HCT116 (cell line): ENCODE results near the gene ICAM1. TPM values are rescaled to one million over a fixed set of nuclear protein-coding genes. Genes with fewer than 3 reads are reported as not detected.

Experiments
- ATAC-seq: fragments of 200-7000 bp; cut with Tn5 transposase; 2 replicates; pipeline ENCODE4 v1.9.1; 2020; ENCODE audit warnings: mild to moderate bottlenecking, moderate library complexity
- BruUV-seq: library from RNA; stranded (reverse); fragments of 400-500 nt; replicated peaks from 2 replicates; lab custom pipeline; 2021; lab: Mats Ljungman, UMichigan
- CTCF ChIA-PET: fragments of 300-600 bp; sonication (Branson Sonifier 250); formaldehyde crosslinking; loops from one replicate; lab custom pipeline; 2021; ENCODE audit warnings: antibody characterized with exemption; lab: Charles Lee
- POLR2A ChIA-PET: fragments of 300-600, 350-600 bp; sonication (Branson Sonifier 250); formaldehyde crosslinking; loops from one replicate; lab custom pipeline; 2021; ENCODE audit warnings: antibody characterized with exemption; lab: Charles Lee
- RAD21 ChIA-PET, 2 experiments: fragments of 300-600 bp; sonication (Branson Sonifier 250); formaldehyde crosslinking; loops; one replicate each; lab custom pipeline; 2023; ENCODE audit warnings: low total read pairs in 2 of 2; ENCODE audit not compliant: uncharacterized antibody in 2 of 2, unreplicated experiment in 2 of 2, low non-redundant PET in 1 of 2; lab: Charles Lee
- DNase-seq: peaks from one replicate; pipeline ENCODE4 v3.0.0-alpha.2; 2010; ENCODE audit warnings: low read depth, low spot score
- H2AFZ ChIP-seq: fragments of 200-600 bp; shearing (Covaris generic), sonication (generic); 2 replicates; pipeline ENCODE4 v1.6.1; 2017; ENCODE audit warnings: low read depth, mixed run types, mixed read lengths, antibody characterized with exemption, low read length; ENCODE audit not compliant: poor library complexity, severe bottlenecking
- H3K27ac ChIP-seq: 2 replicates; pipeline ENCODE4 v1.5.1; 2012; ENCODE audit warnings: low read depth, low read length
- H3K27me3 ChIP-seq: fragments of 200-600 bp; sonication (generic); 2 replicates; pipeline ENCODE4 v1.6.1; 2016; ENCODE audit warnings: mixed run types, low read length, mixed read lengths; ENCODE audit not compliant: insufficient read depth
- H3K36me3 ChIP-seq, 2 experiments: fragments of 200-500 bp in 1 of 2; fragments of 200-600 bp in 1 of 2; sonication (Bioruptor generic) in 1 of 2; sonication (generic) in 1 of 2; 2 replicates each; pipeline versions ENCODE4 v1.5.1 to v1.6.1; 2014 to 2016; ENCODE audit warnings: low read length in 2 of 2, inconsistent platforms in 1 of 2, mixed read lengths in 1 of 2, mixed run types in 1 of 2; ENCODE audit not compliant: insufficient read depth in 2 of 2, control insufficient read depth in 1 of 2
- H3K4me1 ChIP-seq, 2 experiments: fragments of 200-600 bp in 1 of 2; sonication (generic) in 1 of 2; 2 replicates each; pipeline versions ENCODE4 v1.5.1 to v1.6.1; 2012 to 2017; ENCODE audit warnings: low read length in 2 of 2, inconsistent platforms in 1 of 2, mild to moderate bottlenecking in 1 of 2, mixed read lengths in 1 of 2, mixed run types in 1 of 2, moderate library complexity in 1 of 2; ENCODE audit not compliant: insufficient read depth in 2 of 2, control insufficient read depth in 1 of 2
- H3K4me2 ChIP-seq: fragments of 200-600 bp; sonication (generic); 2 replicates; pipeline ENCODE4 v1.6.1; 2017; ENCODE audit warnings: mixed run types, low read length, mixed read lengths
- H3K4me3 ChIP-seq, 2 experiments: fragments of 200-600 bp in 1 of 2; sonication (generic) in 1 of 2; replicated peaks in 1 of 2; 2 replicates each; pipeline ENCODE4 v1.5.1; 2011 to 2016; ENCODE audit warnings: low read length in 2 of 2, control low read depth in 1 of 2, low read depth in 1 of 2, mild to moderate bottlenecking in 1 of 2, mixed read lengths in 1 of 2, mixed run types in 1 of 2
- H3K79me2 ChIP-seq: fragments of 200-600 bp; sonication (generic); 2 replicates; pipeline ENCODE4 v1.6.1; 2017; ENCODE audit warnings: mild to moderate bottlenecking, mixed run types, low read length, moderate library complexity, mixed read lengths; ENCODE audit not compliant: insufficient read depth
- H3K9ac ChIP-seq: fragments of 200-600 bp; sonication (generic); 2 replicates; pipeline ENCODE4 v1.6.1; 2016; ENCODE audit warnings: low read length, mixed read lengths
- H3K9me2 ChIP-seq: fragments of 200-600 bp; sonication (generic), shearing (Covaris generic); 2 replicates; pipeline ENCODE4 v1.6.1; 2017; ENCODE audit warnings: mixed run types, mild to moderate bottlenecking, moderate library complexity; ENCODE audit not compliant: insufficient read depth
- H3K9me3 ChIP-seq, 2 experiments: fragments of 200-500 bp in 1 of 2; fragments of 200-600 bp in 1 of 2; sonication (Bioruptor generic) in 1 of 2; sonication (generic) in 1 of 2; 2 replicates each; pipeline ENCODE4 v1.6.1; 2014 to 2017; ENCODE audit warnings: low read length in 2 of 2, mixed read lengths in 2 of 2, inconsistent platforms in 1 of 2, low read depth in 1 of 2, mild to moderate bottlenecking in 1 of 2, mixed run types in 1 of 2, moderate library complexity in 1 of 2; ENCODE audit not compliant: control insufficient read depth in 1 of 2, insufficient read depth in 1 of 2
- H4K20me1 ChIP-seq: fragments of 200-600 bp; sonication (generic), shearing (Covaris generic); 2 replicates; pipeline ENCODE4 v1.6.1; 2017; ENCODE audit warnings: mixed run types, mild to moderate bottlenecking, moderate library complexity; ENCODE audit not compliant: insufficient read depth
- POLR2A ChIP-seq: IDR thresholded peaks from 2 replicates; pipeline ENCODE4 v1.7.0; 2011; ENCODE audit warnings: borderline replicate concordance; ENCODE audit not compliant: insufficient read depth, insufficient read length; ENCODE audit errors: extremely low read depth
- RAD21 ChIP-seq: IDR thresholded peaks from 2 replicates; pipeline ENCODE4 v1.6.1; 2012; ENCODE audit warnings: low read depth, mild to moderate bottlenecking
- TCF7L2 ChIP-seq: IDR thresholded peaks from 2 replicates; pipeline ENCODE4 v1.7.0; 2011; ENCODE audit warnings: borderline replicate concordance, inconsistent platforms; ENCODE audit not compliant: insufficient read depth, insufficient read length; ENCODE audit errors: extremely low read depth
- intact Hi-C: fragments of 100-400 bp; cut with micrococcal nuclease; formaldehyde crosslinking; loops from 2 replicates; pipeline ENCODE4 v1.10.0; 2022
- total RNA-seq: library from RNA; stranded (reverse); gene quantifications from one replicate; pipeline ENCODE4 v1.2.1, GENCODE V29; 2021; ENCODE audit not compliant: unreplicated experiment
- TF ChIP-seq, protein P1 (sequence below), 3 experiments: fragments of 200-600 bp in 1 of 3; sonication (generic) in 1 of 3; IDR thresholded peaks in 2 of 3; conservative IDR thresholded peaks in 1 of 3; 2 replicates each; pipeline ENCODE4 v1.5.1; 2012 to 2017; ENCODE audit warnings: low read depth in 2 of 3, low read length in 2 of 3, antibody characterized with exemption in 1 of 3, borderline replicate concordance in 1 of 3, control low read depth in 1 of 3, mild to moderate bottlenecking in 1 of 3, mixed read lengths in 1 of 3, mixed run types in 1 of 3, moderate library complexity in 1 of 3; ENCODE audit not compliant: insufficient read depth in 1 of 3
- TF ChIP-seq, protein P2 (sequence below): IDR thresholded peaks from 2 replicates; pipeline ENCODE4 v1.6.1; 2012; ENCODE audit warnings: low read depth

ICAM1 gene
- total RNA-seq, 1 experiment from 2014 or later, result 5.0 TPM

DNA sequence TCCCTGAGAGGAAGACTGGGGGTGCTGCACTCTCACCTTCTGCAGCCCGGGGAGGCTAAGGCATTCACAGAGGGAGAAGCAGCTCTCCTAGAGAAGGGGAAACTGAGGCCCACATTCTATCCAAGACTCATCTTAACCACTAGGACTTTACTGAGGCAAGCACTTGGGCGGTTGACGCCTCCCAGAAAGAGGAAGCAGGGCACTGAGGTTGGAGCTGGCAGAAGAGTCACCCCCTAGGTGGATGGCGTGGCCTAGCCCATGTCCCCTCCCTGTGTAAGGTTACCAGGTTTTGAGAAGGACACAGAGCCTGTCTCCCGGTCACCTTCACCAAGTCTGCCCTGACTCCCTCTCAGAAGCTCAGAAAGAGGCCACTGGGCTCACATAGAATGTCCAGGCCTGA, 42.5 kb upstream of the ICAM1 start (continued):
- TF ChIP-seq, protein P1, sequence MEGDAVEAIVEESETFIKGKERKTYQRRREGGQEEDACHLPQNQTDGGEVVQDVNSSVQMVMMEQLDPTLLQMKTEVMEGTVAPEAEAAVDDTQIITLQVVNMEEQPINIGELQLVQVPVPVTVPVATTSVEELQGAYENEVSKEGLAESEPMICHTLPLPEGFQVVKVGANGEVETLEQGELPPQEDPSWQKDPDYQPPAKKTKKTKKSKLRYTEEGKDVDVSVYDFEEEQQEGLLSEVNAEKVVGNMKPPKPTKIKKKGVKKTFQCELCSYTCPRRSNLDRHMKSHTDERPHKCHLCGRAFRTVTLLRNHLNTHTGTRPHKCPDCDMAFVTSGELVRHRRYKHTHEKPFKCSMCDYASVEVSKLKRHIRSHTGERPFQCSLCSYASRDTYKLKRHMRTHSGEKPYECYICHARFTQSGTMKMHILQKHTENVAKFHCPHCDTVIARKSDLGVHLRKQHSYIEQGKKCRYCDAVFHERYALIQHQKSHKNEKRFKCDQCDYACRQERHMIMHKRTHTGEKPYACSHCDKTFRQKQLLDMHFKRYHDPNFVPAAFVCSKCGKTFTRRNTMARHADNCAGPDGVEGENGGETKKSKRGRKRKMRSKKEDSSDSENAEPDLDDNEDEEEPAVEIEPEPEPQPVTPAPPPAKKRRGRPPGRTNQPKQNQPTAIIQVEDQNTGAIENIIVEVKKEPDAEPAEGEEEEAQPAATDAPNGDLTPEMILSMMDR (IDR thresholded peaks at IDR 0.05 in 2 of 3, conservative IDR thresholded peaks at IDR 0.05 in 1 of 3; ENCODE audit: borderline replicate concordance in 1 of 3, insufficient read depth in 1 of 3, low read depth in 2 of 3, low read length in 2 of 3), result no peak
- TF ChIP-seq TCF7L2, result no peak

DNA sequence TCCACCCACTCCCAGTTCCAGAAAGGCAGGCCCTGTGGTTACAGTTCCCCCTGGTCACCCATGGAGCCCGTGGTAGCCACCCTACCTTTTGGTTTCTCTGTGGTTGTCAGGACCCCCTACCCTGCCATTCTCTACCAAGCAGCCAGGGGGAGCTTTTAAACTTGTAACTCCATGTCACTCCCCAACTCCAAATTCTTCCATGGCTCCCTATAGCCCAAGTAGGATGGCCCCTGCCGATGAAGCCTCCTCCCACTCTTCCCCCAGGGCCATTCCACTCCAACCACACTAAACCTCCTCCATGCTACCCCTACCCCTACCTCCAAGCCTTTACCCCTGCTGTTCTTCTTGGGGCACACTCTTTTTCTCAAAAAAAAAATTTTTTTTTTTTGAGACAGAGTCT, 42.0 kb upstream of the ICAM1 start:
- Histone ChIP-seq H3K36me3 (no peaks in the 10 kb centered on the region), H2AFZ (no peak overlapping the region), H3K4me1 (peaks cover 4 to 32% of the 10 kb centered on the region in 2 experiments; a peak in 3 of 4 replicates), H3K4me2 (no peak overlapping the region), H3K27ac (no peak overlapping the region), H3K9me3 (no peaks in the 10 kb centered on the region), H3K27me3 (no peaks in the 10 kb centered on the region), H3K9me2 (no peaks in the 10 kb centered on the region), H4K20me1 (no peaks in the 10 kb centered on the region), H3K4me3 (no peak overlapping the region), H3K79me2 (peaks cover 6% of the 10 kb centered on the region; the same call in 1 of the 2 replicates), H3K9ac (no peak overlapping the region)
- intact Hi-C loops, result no loop called here
- no TSS peak for BruUV-seq
- no peak for ATAC-seq
- CTCF ChIA-PET, result interaction anchor here (1.4 to 1.6 kb wide), 2 partner anchors 9 to 21 kb away, joined by 4 read pairs; no protein-coding TSS in a partner anchor
- TF ChIP-seq TCF7L2 (no peak), RAD21 (peak; percentile 49), POLR2A (no peak)
- TF ChIP-seq, protein P1 (IDR thresholded peaks at IDR 0.05 in 2 of 3, conservative IDR thresholded peaks at IDR 0.05 in 1 of 3; ENCODE audit: borderline replicate concordance in 1 of 3, insufficient read depth in 1 of 3, low read depth in 2 of 3, low read length in 2 of 3), result peak; percentile 32 to 59 (median 53); a peak in 5 of 6 replicates
- TF ChIP-seq, protein P2, sequence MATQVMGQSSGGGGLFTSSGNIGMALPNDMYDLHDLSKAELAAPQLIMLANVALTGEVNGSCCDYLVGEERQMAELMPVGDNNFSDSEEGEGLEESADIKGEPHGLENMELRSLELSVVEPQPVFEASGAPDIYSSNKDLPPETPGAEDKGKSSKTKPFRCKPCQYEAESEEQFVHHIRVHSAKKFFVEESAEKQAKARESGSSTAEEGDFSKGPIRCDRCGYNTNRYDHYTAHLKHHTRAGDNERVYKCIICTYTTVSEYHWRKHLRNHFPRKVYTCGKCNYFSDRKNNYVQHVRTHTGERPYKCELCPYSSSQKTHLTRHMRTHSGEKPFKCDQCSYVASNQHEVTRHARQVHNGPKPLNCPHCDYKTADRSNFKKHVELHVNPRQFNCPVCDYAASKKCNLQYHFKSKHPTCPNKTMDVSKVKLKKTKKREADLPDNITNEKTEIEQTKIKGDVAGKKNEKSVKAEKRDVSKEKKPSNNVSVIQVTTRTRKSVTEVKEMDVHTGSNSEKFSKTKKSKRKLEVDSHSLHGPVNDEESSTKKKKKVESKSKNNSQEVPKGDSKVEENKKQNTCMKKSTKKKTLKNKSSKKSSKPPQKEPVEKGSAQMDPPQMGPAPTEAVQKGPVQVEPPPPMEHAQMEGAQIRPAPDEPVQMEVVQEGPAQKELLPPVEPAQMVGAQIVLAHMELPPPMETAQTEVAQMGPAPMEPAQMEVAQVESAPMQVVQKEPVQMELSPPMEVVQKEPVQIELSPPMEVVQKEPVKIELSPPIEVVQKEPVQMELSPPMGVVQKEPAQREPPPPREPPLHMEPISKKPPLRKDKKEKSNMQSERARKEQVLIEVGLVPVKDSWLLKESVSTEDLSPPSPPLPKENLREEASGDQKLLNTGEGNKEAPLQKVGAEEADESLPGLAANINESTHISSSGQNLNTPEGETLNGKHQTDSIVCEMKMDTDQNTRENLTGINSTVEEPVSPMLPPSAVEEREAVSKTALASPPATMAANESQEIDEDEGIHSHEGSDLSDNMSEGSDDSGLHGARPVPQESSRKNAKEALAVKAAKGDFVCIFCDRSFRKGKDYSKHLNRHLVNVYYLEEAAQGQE, result no peak
- no peak for DNase-seq
- RAD21 ChIA-PET, result no interaction called here
- POLR2A ChIA-PET, result interaction anchor here (0.8 kb wide), 1 partner anchor 10 kb away, joined by 3 read pairs; no protein-coding TSS in a partner anchor
